Endothelial cell of umbilical vein (primary cell): Measurements from ENCODE around the gene PAPPA2. TPM values are rescaled to one million over a fixed set of nuclear protein-coding genes. Genes with fewer than 3 reads are reported as not detected.

Source experiments
- BruUV-seq: library from RNA; stranded (reverse); fragments of 400-500 nt; replicated peaks from 2 replicates; lab custom pipeline; 2021; lab: Mats Ljungman, UMichigan
- CTCF ChIA-PET: fragments of 300-600, 350-600 bp; sonication (Branson Sonifier 250); formaldehyde crosslinking; loops from one replicate; lab custom pipeline; 2021; ENCODE audit warnings: antibody characterized with exemption, inconsistent platforms; lab: Charles Lee
- POLR2A ChIA-PET: fragments of 300-600, 350-600 bp; sonication (Branson Sonifier 250); formaldehyde crosslinking; loops from one replicate; lab custom pipeline; 2021; ENCODE audit warnings: antibody characterized with exemption, inconsistent platforms; lab: Charles Lee
- DNase-seq: peaks from one replicate; pipeline ENCODE4 v3.0.0-alpha.2; 2011; ENCODE audit warnings: low read depth, low spot score
- FAIRE-seq: peaks from 2 replicates; lab custom pipeline; 2011; peaks lifted over from hg19 to GRCh38; lab: Jason Lieb, UNC
- H2AFZ ChIP-seq: 2 replicates; pipeline ENCODE4 v1.6.0; 2012; ENCODE audit warnings: low read depth, low read length, control low read depth, inconsistent platforms
- H3K27ac ChIP-seq: 2 replicates; pipeline ENCODE4 v1.5.1; 2011; ENCODE audit warnings: low read depth, mild to moderate bottlenecking, control low read depth, low read length, moderate library complexity; ENCODE audit not compliant: insufficient read depth
- H3K27me3 ChIP-seq, 2 experiments: 2 replicates each; pipeline versions ENCODE4 v1.6.0 to v1.6.1; 2011; ENCODE audit warnings: low read length in 2 of 2, mixed read lengths in 1 of 2; ENCODE audit not compliant: control insufficient read depth in 2 of 2, insufficient read depth in 2 of 2
- H3K36me3 ChIP-seq, 2 experiments: 2 replicates in 1 of 2; 3 replicates in 1 of 2; pipeline ENCODE4 v1.5.1; 2011; ENCODE audit warnings: low read length in 2 of 2, mild to moderate bottlenecking in 1 of 2, moderate library complexity in 1 of 2; ENCODE audit not compliant: control insufficient read depth in 2 of 2, insufficient read depth in 2 of 2; ENCODE audit errors: extremely low read depth in 1 of 2
- H3K4me1 ChIP-seq: 3 replicates; pipeline ENCODE4 v1.5.1; 2011; ENCODE audit warnings: mild to moderate bottlenecking, low read length; ENCODE audit not compliant: control insufficient read depth, insufficient read depth; ENCODE audit errors: extremely low read depth
- H3K4me2 ChIP-seq: 2 replicates; pipeline ENCODE4 v1.6.1; 2011; ENCODE audit warnings: low read length, control low read depth, mixed read lengths; ENCODE audit not compliant: insufficient read depth
- H3K4me3 ChIP-seq, 3 experiments: fragments of 200-600 bp in 1 of 3; sonication (generic), shearing (Covaris generic) in 1 of 3; replicated peaks in 1 of 3; 2 replicates each; pipeline ENCODE4 v1.5.1; 2011 to 2016; ENCODE audit warnings: control low read depth in 3 of 3, low read length in 3 of 3, mild to moderate bottlenecking in 2 of 3, inconsistent platforms in 1 of 3, low read depth in 1 of 3, moderate library complexity in 1 of 3; ENCODE audit not compliant: insufficient read depth in 1 of 3
- H3K79me2 ChIP-seq: 2 replicates; pipeline ENCODE4 v1.6.0; 2012; ENCODE audit warnings: low read length, inconsistent platforms; ENCODE audit not compliant: control insufficient read depth, insufficient read depth
- H3K9ac ChIP-seq: replicated peaks from 2 replicates; pipeline ENCODE3; 2011; ENCODE audit warnings: low read length, control low read depth; ENCODE audit not compliant: insufficient read depth; ENCODE audit errors: extremely low read depth
- H3K9me1 ChIP-seq: replicated peaks from 3 replicates; pipeline ENCODE4 v1.6.0; 2011; ENCODE audit warnings: mild to moderate bottlenecking, low read length; ENCODE audit not compliant: control insufficient read depth, insufficient read depth; ENCODE audit errors: extremely low read depth
- H3K9me3 ChIP-seq: replicated peaks from 2 replicates; pipeline ENCODE4 v1.5.1; 2012; ENCODE audit warnings: low read length, inconsistent platforms; ENCODE audit not compliant: control insufficient read depth, insufficient read depth
- H4K20me1 ChIP-seq: replicated peaks from 2 replicates; pipeline ENCODE3; 2011; ENCODE audit warnings: mild to moderate bottlenecking, low read length; ENCODE audit not compliant: control insufficient read depth, insufficient read depth; ENCODE audit errors: extremely low read depth
- FOS ChIP-seq: IDR thresholded peaks from 2 replicates; pipeline ENCODE4 v1.6.1; 2011; ENCODE audit warnings: mild to moderate bottlenecking, low read length, moderate library complexity, borderline replicate concordance; ENCODE audit not compliant: insufficient read depth
- GATA2 ChIP-seq: IDR thresholded peaks from 2 replicates; pipeline ENCODE4 v1.7.0; 2011; ENCODE audit warnings: low read depth, mild to moderate bottlenecking, moderate library complexity, mixed read lengths, low read length; ENCODE audit not compliant: insufficient read length, insufficient read depth
- MYC ChIP-seq: IDR thresholded peaks from one replicate; pipeline ENCODE4 v1.6.1; 2011; ENCODE audit warnings: mild to moderate bottlenecking, low read depth, low read length
- POLR2A ChIP-seq: IDR thresholded peaks from 2 replicates; pipeline ENCODE4 v1.6.1; 2012; ENCODE audit warnings: low read depth, mild to moderate bottlenecking, control low read depth, low read length
- dilution Hi-C: fragments of 300-500 bp; cut with MboI; formaldehyde crosslinking; loops from one replicate; pipeline ENCODE4 v1.15.0; 2019; ENCODE audit warnings: low sequenced_read_pairs; ENCODE audit not compliant: extremely low pct_ligation_motif_present
- intact Hi-C: fragments of 100-400 bp; cut with micrococcal nuclease; formaldehyde crosslinking; loops from one replicate; pipeline ENCODE4 v1.10.0; 2022
- polyA plus RNA-seq, 4 experiments: library from polyadenylated mRNA; depleted of rRNA in 3 of 4; stranded (reverse) in 3 of 4; unstranded in 1 of 4; fragments of >200 nt; gene quantifications; 2 replicates each; pipeline versions ENCODE4 v1.2.1 to v1.2.3, GENCODE V29; 2011 to 2012; ENCODE audit warnings: missing spikeins in 1 of 4
- total RNA-seq: library from RNA; stranded (reverse); gene quantifications from 2 replicates; pipeline ENCODE4 v1.2.3, GENCODE V29; 2021
- TF ChIP-seq, protein P1 (sequence below), 2 donors: IDR thresholded peaks; 1 replicate in 1 of 2; 2 replicates in 1 of 2; pipeline ENCODE4 v1.5.1; 2011; ENCODE audit warnings: low read length in 2 of 2, mild to moderate bottlenecking in 2 of 2, moderate library complexity in 2 of 2, control low read depth in 1 of 2, inconsistent platforms in 1 of 2, low read depth in 1 of 2; ENCODE audit not compliant: insufficient read depth in 1 of 2; ENCODE audit errors: extremely low read depth in 1 of 2
- TF ChIP-seq, protein P2 (sequence below): IDR thresholded peaks from 2 replicates; pipeline ENCODE4 v1.6.1; 2011; ENCODE audit not compliant: insufficient read depth, insufficient read length

The PAPPA2 gene
- total and polyA plus RNA-seq, 2 donors (not counting 3 experiments of a cell fraction or from before 2014, with no cell fraction given): not detected

DNA sequence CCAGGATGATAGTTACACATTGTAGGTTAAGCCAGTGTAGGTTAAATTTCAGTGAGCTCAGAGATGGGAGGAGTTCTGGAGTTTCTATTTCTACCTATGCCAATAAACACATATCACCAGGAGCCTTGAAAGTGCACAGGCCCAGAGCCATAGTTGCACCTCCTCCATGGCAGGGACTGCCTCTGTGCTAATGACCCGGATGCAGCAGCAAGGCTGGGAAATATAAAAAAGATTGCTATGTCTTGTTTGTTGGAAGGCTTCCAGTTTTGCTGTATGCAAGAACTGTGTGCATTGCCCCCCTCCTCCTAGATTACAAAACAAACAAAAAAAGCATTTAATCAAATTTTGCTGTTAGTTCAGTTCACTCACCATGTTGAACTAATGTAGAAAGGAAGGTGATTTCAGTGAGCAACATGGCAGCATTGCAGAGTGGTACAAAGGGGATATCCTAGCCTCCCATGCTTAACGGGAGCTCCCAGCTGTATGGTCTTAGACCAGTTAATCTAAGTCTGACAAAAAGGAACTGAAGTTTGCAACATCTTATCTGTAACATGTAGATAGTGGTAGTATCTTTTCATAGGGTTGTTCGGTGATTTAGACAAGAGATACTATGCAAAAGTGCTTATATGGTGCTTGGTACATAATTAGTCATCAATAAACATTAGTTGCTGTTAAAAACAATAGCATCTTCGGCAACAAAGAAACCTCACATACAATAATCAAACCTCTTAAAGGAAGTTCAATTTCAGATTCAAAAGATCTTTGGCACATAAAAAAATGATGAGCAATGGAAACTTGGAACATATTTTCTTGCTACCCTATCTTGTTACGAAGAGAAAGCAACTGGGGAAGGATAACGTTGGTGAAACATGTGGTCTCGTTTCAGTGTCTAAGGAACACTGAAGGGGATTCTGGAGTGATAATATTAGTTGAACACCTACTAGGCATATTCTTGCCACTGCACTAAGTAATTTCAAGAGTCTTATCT, 392.1 kb downstream of the PAPPA2 start:
- no peaks in the 10 kb centered on the region for H3K36me3 ChIP-seq
- no TSS peak for BruUV-seq
- DNase-seq (no peak), FAIRE-seq (no peak)
- no peak overlapping the region for H2AFZ ChIP-seq
- no peaks in the 10 kb centered on the region for H3K79me2 ChIP-seq
- no peak overlapping the region for H3K9ac ChIP-seq
- TF ChIP-seq, protein P1, sequence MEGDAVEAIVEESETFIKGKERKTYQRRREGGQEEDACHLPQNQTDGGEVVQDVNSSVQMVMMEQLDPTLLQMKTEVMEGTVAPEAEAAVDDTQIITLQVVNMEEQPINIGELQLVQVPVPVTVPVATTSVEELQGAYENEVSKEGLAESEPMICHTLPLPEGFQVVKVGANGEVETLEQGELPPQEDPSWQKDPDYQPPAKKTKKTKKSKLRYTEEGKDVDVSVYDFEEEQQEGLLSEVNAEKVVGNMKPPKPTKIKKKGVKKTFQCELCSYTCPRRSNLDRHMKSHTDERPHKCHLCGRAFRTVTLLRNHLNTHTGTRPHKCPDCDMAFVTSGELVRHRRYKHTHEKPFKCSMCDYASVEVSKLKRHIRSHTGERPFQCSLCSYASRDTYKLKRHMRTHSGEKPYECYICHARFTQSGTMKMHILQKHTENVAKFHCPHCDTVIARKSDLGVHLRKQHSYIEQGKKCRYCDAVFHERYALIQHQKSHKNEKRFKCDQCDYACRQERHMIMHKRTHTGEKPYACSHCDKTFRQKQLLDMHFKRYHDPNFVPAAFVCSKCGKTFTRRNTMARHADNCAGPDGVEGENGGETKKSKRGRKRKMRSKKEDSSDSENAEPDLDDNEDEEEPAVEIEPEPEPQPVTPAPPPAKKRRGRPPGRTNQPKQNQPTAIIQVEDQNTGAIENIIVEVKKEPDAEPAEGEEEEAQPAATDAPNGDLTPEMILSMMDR (IDR thresholded peaks at IDR 0.05; ENCODE audit: extremely low read depth in 1 of 2, insufficient read depth in 1 of 2, low read depth in 1 of 2, low read length in 2 of 2): no peak
- TF ChIP-seq MYC (no peak), POLR2A (no peak), FOS (no peak), GATA2 (no peak)
- TF ChIP-seq, protein P2, sequence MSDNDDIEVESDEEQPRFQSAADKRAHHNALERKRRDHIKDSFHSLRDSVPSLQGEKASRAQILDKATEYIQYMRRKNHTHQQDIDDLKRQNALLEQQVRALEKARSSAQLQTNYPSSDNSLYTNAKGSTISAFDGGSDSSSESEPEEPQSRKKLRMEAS: no peak
- H3K4me3 ChIP-seq: no peak overlapping the region
- no peaks in the 10 kb centered on the region for H3K27me3 ChIP-seq
- no peaks in the 10 kb centered on the region for H3K9me1 ChIP-seq
- no peak overlapping the region for H3K27ac ChIP-seq
- H4K20me1 ChIP-seq: no peaks in the 10 kb centered on the region
- H3K4me2 ChIP-seq: no peak overlapping the region
- no peaks in the 10 kb centered on the region for H3K4me1 ChIP-seq
- intact Hi-C loops (no loop called here), dilution Hi-C loops (no loop called here)
- POLR2A ChIA-PET: no interaction called here
- H3K9me3 ChIP-seq: no peaks in the 10 kb centered on the region
- CTCF ChIA-PET: no interaction called here
